ENCODE data around the gene PTPRG.

PTPRG gene

GRCh38 chr3:61589856-61590255, 28.5 kb downstream of the PTPRG start:
- no peak for DNase-seq (ENCODE audit: low read depth in 2 of 2)

GRCh38 chr3:61591300-61591699, 29.9 kb downstream of the PTPRG start:
- DNase-seq (ENCODE audit: low read depth in 2 of 2): no peak

- DNase-seq (ENCODE audit: low read depth in 2 of 2): no peak
Measured at GRCh38 chr3:61593446-61594029, 32.2 kb downstream of the PTPRG start.

- no peak for DNase-seq (ENCODE audit: low read depth in 2 of 2)
Measured at GRCh38 chr3:61594144-61594963, 33.0 kb downstream of the PTPRG start.

- DNase-seq (ENCODE audit: low read depth in 2 of 2): no peak
Measured at GRCh38 chr3:61594964-61595285, 33.6 kb downstream of the PTPRG start.

- no peak for DNase-seq (ENCODE audit: low read depth in 2 of 2)
Measured at GRCh38 chr3:61595288-61595687, 33.9 kb downstream of the PTPRG start.

- no peak for DNase-seq (ENCODE audit: low read depth in 2 of 2)
Measured at GRCh38 chr3:61595826-61596225, 34.5 kb downstream of the PTPRG start.

GRCh38 chr3:61597906-61598305, 36.5 kb downstream of the PTPRG start:
- DNase-seq (ENCODE audit: low read depth in 2 of 2): no peak

GRCh38 chr3:61600195-61600594, 38.8 kb downstream of the PTPRG start:
- no peak for DNase-seq (ENCODE audit: low read depth in 2 of 2)

GRCh38 chr3:61601831-61602230, 40.5 kb downstream of the PTPRG start:
- no peak for DNase-seq (ENCODE audit: low read depth in 2 of 2)

GRCh38 chr3:61602466-61602865, 41.1 kb downstream of the PTPRG start:
- no peak for DNase-seq (ENCODE audit: low read depth in 2 of 2)

GRCh38 chr3:61605589-61606175, 44.3 kb downstream of the PTPRG start:
- DNase-seq (ENCODE audit: low read depth in 2 of 2): no peak

GRCh38 chr3:61606196-61606595, 44.8 kb downstream of the PTPRG start:
- DNase-seq (ENCODE audit: low read depth in 2 of 2): no peak

- no peak for DNase-seq (ENCODE audit: low read depth in 2 of 2)
Measured at GRCh38 chr3:61608072-61608471, 46.7 kb downstream of the PTPRG start.

- no peak for DNase-seq (ENCODE audit: low read depth in 2 of 2)
Measured at GRCh38 chr3:61608711-61609110, 47.3 kb downstream of the PTPRG start.

- DNase-seq (ENCODE audit: low read depth in 2 of 2): no peak
Measured at GRCh38 chr3:61610316-61610715, 48.9 kb downstream of the PTPRG start.

GRCh38 chr3:61612211-61613194, 51.1 kb downstream of the PTPRG start:
- no peak for DNase-seq (ENCODE audit: low read depth in 2 of 2)

GRCh38 chr3:61613666-61614065, 52.3 kb downstream of the PTPRG start:
- no peak for DNase-seq (ENCODE audit: low read depth in 2 of 2)

- no peak for DNase-seq (ENCODE audit: low read depth in 2 of 2)
Measured at GRCh38 chr3:61615643-61616042, 54.3 kb downstream of the PTPRG start.

GRCh38 chr3:61616586-61616985, 55.2 kb downstream of the PTPRG start:
- no peak for DNase-seq (ENCODE audit: low read depth in 2 of 2)

GRCh38 chr3:61617041-61617440, 55.7 kb downstream of the PTPRG start:
- DNase-seq (ENCODE audit: low read depth in 2 of 2): no peak

GRCh38 chr3:61617651-61618050, 56.3 kb downstream of the PTPRG start:
- DNase-seq (ENCODE audit: low read depth in 2 of 2): no peak
